Mesenchymal stem cell (in vitro differentiated cells and primary cell): ENCODE data around the gene ABHD6.
A peak's percentile ranks its signal among the peaks of the same experiment; 100 is the strongest.
"Not testable (repeated sequence)": the region's sequence is repeated elsewhere in the genome, so short reads cannot be mapped to it uniquely, and the experiment has no call there.

Source experiments
- DNase-seq: peaks from one replicate; pipeline ENCODE4 v3.0.0-alpha.2; 2013
- H2AFZ ChIP-seq: one replicate; pipeline ENCODE4 v1.6.1; 2013; ENCODE audit warnings: low read depth, mild to moderate bottlenecking, control low read depth, inconsistent platforms, low read length, moderate library complexity
- H2AK5ac ChIP-seq: 2 replicates; pipeline ENCODE4 v1.6.1; 2013; ENCODE audit warnings: low read length, moderate library complexity, mild to moderate bottlenecking, inconsistent platforms; ENCODE audit not compliant: severe bottlenecking
- H2BK120ac ChIP-seq: one replicate; pipeline ENCODE4 v1.6.1; 2013; ENCODE audit warnings: low read depth, mild to moderate bottlenecking, inconsistent platforms, low read length, moderate library complexity
- H2BK12ac ChIP-seq, 2 experiments: one replicate each; pipeline ENCODE4 v1.6.1; 2013; ENCODE audit warnings: inconsistent platforms in 2 of 2, low read length in 2 of 2, mild to moderate bottlenecking in 2 of 2, moderate library complexity in 2 of 2, control low read depth in 1 of 2
- H2BK15ac ChIP-seq: one replicate; pipeline ENCODE4 v1.6.1; 2013; ENCODE audit warnings: mild to moderate bottlenecking, low read depth, inconsistent platforms; ENCODE audit not compliant: poor library complexity, severe bottlenecking
- H2BK5ac ChIP-seq: 2 replicates; pipeline ENCODE4 v1.6.1; 2013; ENCODE audit warnings: low read depth, mild to moderate bottlenecking, low read length, control low read depth, inconsistent platforms; ENCODE audit not compliant: poor library complexity, severe bottlenecking
- H3K14ac ChIP-seq, 2 experiments: one replicate each; pipeline ENCODE4 v1.6.1; 2013; ENCODE audit warnings: inconsistent platforms in 2 of 2, low read length in 2 of 2, control low read depth in 1 of 2, mild to moderate bottlenecking in 1 of 2, moderate library complexity in 1 of 2
- H3K18ac ChIP-seq, 2 experiments: one replicate each; pipeline ENCODE4 v1.6.1; 2013; ENCODE audit warnings: inconsistent platforms in 2 of 2, low read length in 2 of 2, control low read depth in 1 of 2, low read depth in 1 of 2, mild to moderate bottlenecking in 1 of 2
- H3K23ac ChIP-seq, 2 experiments: one replicate each; pipeline ENCODE4 v1.6.1; 2013; ENCODE audit warnings: inconsistent platforms in 2 of 2, low read length in 2 of 2, mild to moderate bottlenecking in 2 of 2, moderate library complexity in 2 of 2, control low read depth in 1 of 2
- H3K27ac ChIP-seq: 2 replicates; pipeline ENCODE4 v1.5.1; 2013; ENCODE audit warnings: mild to moderate bottlenecking, moderate library complexity, low read length, control low read depth, inconsistent platforms; ENCODE audit not compliant: poor library complexity, severe bottlenecking
- H3K27me3 ChIP-seq, 2 experiments: 2 replicates each; pipeline versions ENCODE4 v1.6.1 to v1.7.0; 2013; ENCODE audit warnings: low read length in 2 of 2, mild to moderate bottlenecking in 2 of 2, moderate library complexity in 2 of 2, control low read depth in 1 of 2, inconsistent platforms in 1 of 2; ENCODE audit not compliant: control insufficient read depth in 1 of 2, insufficient read depth in 1 of 2
- H3K36me3 ChIP-seq, 2 experiments: 2 replicates each; pipeline versions ENCODE4 v1.6.1 to v1.7.0; 2013; ENCODE audit warnings: low read length in 2 of 2, control low read depth in 1 of 2, inconsistent platforms in 1 of 2, low read depth in 1 of 2, mild to moderate bottlenecking in 1 of 2; ENCODE audit not compliant: insufficient read depth in 2 of 2, control insufficient read depth in 1 of 2
- H3K4ac ChIP-seq, 2 experiments: one replicate each; pipeline ENCODE4 v1.6.1; 2013; ENCODE audit warnings: inconsistent platforms in 2 of 2, low read length in 2 of 2, mild to moderate bottlenecking in 2 of 2, moderate library complexity in 2 of 2, control low read depth in 1 of 2, low read depth in 1 of 2
- H3K4me1 ChIP-seq: 2 replicates; pipeline ENCODE4 v1.6.1; 2013; ENCODE audit warnings: low read depth, low read length, control low read depth; ENCODE audit not compliant: control insufficient read depth, insufficient read depth
- H3K4me2 ChIP-seq: 2 replicates; pipeline ENCODE4 v1.6.1; 2013; ENCODE audit warnings: low read length, mild to moderate bottlenecking, inconsistent platforms; ENCODE audit not compliant: poor library complexity, severe bottlenecking
- H3K4me3 ChIP-seq, 2 experiments: 2 replicates each; pipeline versions ENCODE4 v1.5.1 to v1.7.0; 2013; ENCODE audit warnings: low read length in 2 of 2, mild to moderate bottlenecking in 2 of 2, control low read depth in 1 of 2, low read depth in 1 of 2; ENCODE audit not compliant: insufficient read depth in 1 of 2
- H3K79me1 ChIP-seq: replicated peaks from 2 replicates; pipeline ENCODE4 v1.6.1; 2013; ENCODE audit warnings: mild to moderate bottlenecking, control low read depth, low read length, inconsistent platforms; ENCODE audit not compliant: poor library complexity, severe bottlenecking
- H3K9ac ChIP-seq: 2 replicates; pipeline ENCODE4 v1.7.0; 2013; ENCODE audit warnings: mild to moderate bottlenecking, low read length, moderate library complexity
- H3K9me3 ChIP-seq: 2 replicates; pipeline ENCODE4 v1.7.0; 2013; ENCODE audit warnings: mild to moderate bottlenecking, low read length; ENCODE audit not compliant: control insufficient read depth
- H4K8ac ChIP-seq: one replicate; pipeline ENCODE4 v1.6.1; 2013; ENCODE audit warnings: inconsistent platforms, mild to moderate bottlenecking, low read length, moderate library complexity
- H4K91ac ChIP-seq: one replicate; pipeline ENCODE4 v1.6.1; 2013; ENCODE audit warnings: mild to moderate bottlenecking, low read length, inconsistent platforms
- WGBS: methylation state at CpG from one replicate; pipeline ENCODE4 v1.1.7; 2013; ENCODE audit warnings: mixed read lengths; 5-methylcytosine and 5-hydroxymethylcytosine counted together

Gene ABHD6

GRCh38 chr3:58200121-58200709, 37.4 kb upstream of the ABHD6 start:
- Histone ChIP-seq H3K4me2 (no peak overlapping the region), H2AK5ac (no peak overlapping the region), H3K14ac (no peak overlapping the region), H2BK15ac (no peak overlapping the region), H4K8ac (no peak overlapping the region), H2BK12ac (no peak overlapping the region), H3K4ac (no peak overlapping the region), H3K4me3 (no peak overlapping the region), H3K36me3 (no peaks in the 10 kb centered on the region), H3K27me3 (peaks cover 0 to 16% of the 10 kb centered on the region in 2 experiments), H3K9me3 (no peaks in the 10 kb centered on the region), H2BK120ac (no peak overlapping the region), H2BK5ac (no peak overlapping the region), H3K27ac (no peak overlapping the region), H4K91ac (no peak overlapping the region), H3K18ac (no peak overlapping the region), H3K9ac (no peak overlapping the region), H3K79me1 (no peaks in the 10 kb centered on the region), H2AFZ (no peak overlapping the region), H3K4me1 (no peaks in the 10 kb centered on the region), H3K23ac (no peak overlapping the region)
- no peak for DNase-seq

GRCh38 chr3:58200846-58201355, 36.7 kb upstream of the ABHD6 start:
- Histone ChIP-seq H3K27ac (no peak overlapping the region), H2AFZ (peak overlapping the region; percentile 18), H3K36me3 (no peaks in the 10 kb centered on the region), H3K9me3 (no peaks in the 10 kb centered on the region), H2BK12ac (no peak overlapping the region), H3K4ac (no peak overlapping the region), H3K27me3 (peaks cover 0 to 16% of the 10 kb centered on the region in 2 experiments), H3K4me2 (no peak overlapping the region), H2BK15ac (no peak overlapping the region), H2BK5ac (no peak overlapping the region), H3K79me1 (no peaks in the 10 kb centered on the region), H2BK120ac (no peak overlapping the region), H4K8ac (no peak overlapping the region), H3K4me1 (no peaks in the 10 kb centered on the region), H3K18ac (peak overlapping the region in 1 of 2 experiments; percentile 17), H3K23ac (no peak overlapping the region), H3K14ac (no peak overlapping the region), H4K91ac (peak overlapping the region; percentile 62), H2AK5ac (no peak overlapping the region), H3K9ac (no peak overlapping the region), H3K4me3 (no peak overlapping the region)
- DNase-seq = peak; percentile 24
- 5% methylated on average over 5 of the region's 11 CpGs for WGBS

GRCh38 chr3:58201451-58201850, 36.1 kb upstream of the ABHD6 start:
- H4K8ac ChIP-seq, H3K36me3 ChIP-seq, H3K4me1 ChIP-seq, H3K18ac ChIP-seq, H2BK12ac ChIP-seq, DNase-seq, H2BK15ac ChIP-seq, H2AK5ac ChIP-seq, H3K9ac ChIP-seq, H3K27ac ChIP-seq, H2AFZ ChIP-seq, H3K4me3 ChIP-seq, H3K23ac ChIP-seq, H3K4ac ChIP-seq, H3K9me3 ChIP-seq, H4K91ac ChIP-seq, H3K14ac ChIP-seq, H3K79me1 ChIP-seq, H2BK5ac ChIP-seq, H3K4me2 ChIP-seq, H2BK120ac ChIP-seq: not testable (repeated sequence)
- peaks cover 0 to 16% of the 10 kb centered on the region in 2 experiments for H3K27me3 ChIP-seq
- WGBS = 61% methylated on average over 3 of the region's 3 CpGs

- no peak overlapping the region for H2BK5ac ChIP-seq
- H3K79me1 ChIP-seq = no peaks in the 10 kb centered on the region
- H3K4me2 ChIP-seq = no peak overlapping the region
- no peak overlapping the region for H2AFZ ChIP-seq
- no peak overlapping the region for H3K14ac ChIP-seq
- no peaks in the 10 kb centered on the region for H3K36me3 ChIP-seq
- no peaks in the 10 kb centered on the region for H3K9me3 ChIP-seq
- H3K18ac ChIP-seq = no peak overlapping the region
- no peak overlapping the region for H3K4me3 ChIP-seq
- H4K91ac ChIP-seq = peak overlapping the region; percentile 37
- H2BK12ac ChIP-seq = no peak overlapping the region
- no peak overlapping the region for H3K4ac ChIP-seq
- 82% methylated on average over 9 of the region's 9 CpGs for WGBS
- no peak overlapping the region for H3K23ac ChIP-seq
- H2AK5ac ChIP-seq = no peak overlapping the region
- no peak overlapping the region for H4K8ac ChIP-seq
- no peak overlapping the region for H2BK120ac ChIP-seq
- DNase-seq = no peak
- no peak overlapping the region for H3K27ac ChIP-seq
- H2BK15ac ChIP-seq = no peak overlapping the region
- peaks cover 0 to 13% of the 10 kb centered on the region in 2 experiments for H3K27me3 ChIP-seq
- H3K9ac ChIP-seq = no peak overlapping the region
- H3K4me1 ChIP-seq = no peaks in the 10 kb centered on the region
Measured at GRCh38 chr3:58202917-58203360, 34.7 kb upstream of the ABHD6 start.
